Measurements from ENCODE around the gene TMEM240.
"Not testable (repeated sequence)": the region's sequence is repeated elsewhere in the genome, so short reads cannot be mapped to it uniquely, and the experiment has no call there.

The TMEM240 gene

DNA sequence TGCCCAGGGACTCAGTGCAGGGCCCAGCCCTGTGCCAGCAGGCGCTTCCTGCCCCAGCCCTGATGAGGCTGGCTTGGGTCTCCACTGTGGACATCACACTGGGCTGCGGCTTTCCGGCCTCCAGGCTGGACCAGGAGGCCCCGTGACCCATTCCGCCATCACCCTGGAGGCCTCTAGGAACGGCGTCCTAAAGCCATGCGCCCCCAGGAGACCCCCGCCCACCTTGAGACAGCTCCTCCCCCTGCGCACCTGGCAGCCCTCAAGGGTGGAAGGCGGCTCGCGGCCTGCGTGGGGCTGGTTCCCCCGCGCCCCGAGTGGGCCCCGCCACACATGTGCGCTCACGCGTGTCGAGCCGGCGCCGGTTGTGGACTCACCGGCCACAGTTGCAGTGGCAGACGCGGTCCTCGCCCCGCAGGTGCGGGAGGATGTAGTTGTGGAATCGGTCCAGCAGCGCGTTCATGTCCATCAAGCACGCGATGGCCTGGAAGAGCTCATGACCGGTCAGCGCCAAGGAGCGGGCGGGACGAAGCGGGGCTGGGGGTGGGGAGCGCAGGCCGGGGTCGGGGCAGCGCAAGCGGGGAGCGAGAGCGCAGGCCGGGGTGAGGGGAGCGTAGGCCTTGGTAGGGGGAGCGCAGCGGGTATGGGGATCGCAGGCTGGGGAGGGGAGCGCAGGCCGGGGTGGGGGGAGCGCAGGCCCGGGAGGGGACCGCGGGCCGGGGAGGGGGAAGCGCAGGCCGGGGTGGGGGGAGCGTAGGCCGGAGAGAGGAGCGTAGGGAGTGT lies 924 bp downstream of the TMEM240 start:
- DNase-seq: no peak

- no peak for DNase-seq
Measured at GRCh38 chr1:1538989-1539309, 1.5 kb downstream of the TMEM240 start.

GRCh38 chr1:1538334-1538733 lies 2.1 kb downstream of the TMEM240 start:
- no peak for DNase-seq

DNA sequence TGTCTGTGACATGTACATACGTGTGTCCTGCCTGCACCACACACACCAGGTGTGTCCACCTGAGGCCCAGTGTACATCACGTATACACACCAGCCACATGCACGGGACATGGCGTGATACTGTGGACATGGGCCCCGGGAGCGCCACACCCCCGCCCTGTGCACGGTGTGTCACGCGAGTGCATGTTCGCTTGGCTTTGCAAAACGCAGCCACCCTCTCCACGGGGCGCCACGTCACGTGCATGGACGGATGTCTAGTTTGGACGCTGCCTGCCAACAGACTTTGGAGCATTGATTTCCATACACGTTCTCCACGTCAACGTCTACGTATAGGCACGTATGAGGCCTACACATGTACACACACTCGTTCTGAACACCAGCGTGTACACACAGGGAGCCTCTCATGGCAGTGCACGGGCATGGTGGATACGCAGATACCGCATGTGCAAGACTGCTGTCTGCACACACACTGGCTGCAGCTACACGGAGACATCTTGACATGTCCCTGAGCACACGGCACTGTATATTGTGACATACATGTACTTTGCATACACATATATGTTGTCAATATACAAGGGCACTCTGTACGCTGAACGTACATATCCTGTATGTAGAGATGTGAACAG lies 2.7 kb downstream of the TMEM240 start:
- no peak for DNase-seq

- no peak for DNase-seq
Measured at GRCh38 chr1:1536938-1537546, 3.4 kb downstream of the TMEM240 start.

DNA sequence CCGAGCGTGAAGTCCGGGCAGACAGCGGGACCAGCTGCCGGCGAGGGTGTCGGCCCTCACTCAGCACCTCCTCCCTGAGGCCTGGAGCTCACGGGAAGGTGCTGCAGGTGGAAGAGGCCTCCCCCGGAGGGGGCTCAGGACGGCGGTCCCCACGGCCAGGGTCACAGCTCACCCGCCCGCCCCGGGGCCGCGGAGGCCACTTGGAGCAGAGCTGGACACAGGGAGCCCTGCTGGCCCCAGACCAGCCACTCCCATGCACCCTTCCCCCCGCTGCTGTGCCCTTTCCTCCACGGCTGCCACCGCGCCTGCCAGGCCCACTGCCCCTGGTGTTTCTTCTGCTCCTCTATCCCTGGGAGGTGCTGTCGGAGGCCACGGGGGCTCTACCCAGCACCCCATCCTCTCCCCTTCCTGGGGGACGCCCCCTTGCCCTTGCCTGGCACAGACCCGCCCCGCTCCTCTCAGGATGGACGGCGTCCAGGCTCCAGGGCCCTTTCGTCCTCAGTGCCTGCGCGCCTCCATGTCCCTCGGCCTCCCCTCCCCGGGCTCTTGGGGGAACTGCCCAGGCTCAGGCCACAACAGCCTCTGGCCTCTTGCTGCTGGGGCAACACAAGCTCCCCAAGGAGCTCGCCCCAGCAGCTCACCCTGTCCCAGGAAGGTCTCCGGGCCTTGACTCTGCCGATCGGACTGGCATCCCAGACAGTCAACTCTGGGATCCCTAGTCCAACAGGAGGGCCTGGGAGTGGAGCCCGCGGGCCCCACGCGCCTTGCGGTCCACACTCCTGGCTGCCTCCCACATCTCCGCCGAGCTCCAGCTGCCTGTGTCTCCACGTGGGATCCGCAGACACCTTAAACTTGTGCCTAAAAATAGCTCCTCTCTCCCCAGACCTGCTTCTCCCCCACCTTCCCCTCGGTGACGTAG lies 4.1 kb downstream of the TMEM240 start:
- no peak for DNase-seq

GRCh38 chr1:1535201-1536018 lies 5.0 kb downstream of the TMEM240 start:
- no peak for DNase-seq

GRCh38 chr1:1534401-1535154 lies 5.8 kb downstream of the TMEM240 start:
- no peak for DNase-seq

DNA sequence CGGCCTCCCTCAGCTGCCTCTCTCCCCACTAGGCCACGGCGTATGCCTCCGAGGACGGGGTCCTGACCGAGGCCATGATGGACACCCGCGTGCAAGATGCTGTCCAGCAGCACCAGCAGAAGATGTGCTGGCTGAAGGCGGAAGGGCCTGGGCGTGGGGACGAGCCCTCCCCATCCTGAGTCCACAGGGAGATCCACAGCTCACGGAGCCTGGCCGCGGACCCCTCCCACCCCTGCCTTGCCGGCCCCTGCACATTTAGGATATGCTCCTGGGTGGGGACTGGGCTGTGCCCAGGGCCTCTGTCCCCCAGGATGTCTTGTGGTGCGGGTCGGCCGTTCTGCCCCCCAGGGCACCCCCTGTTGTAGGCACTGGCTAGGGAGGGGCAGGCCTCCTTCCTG lies 6.5 kb downstream of the TMEM240 start:
- not testable (repeated sequence) for DNase-seq

DNA sequence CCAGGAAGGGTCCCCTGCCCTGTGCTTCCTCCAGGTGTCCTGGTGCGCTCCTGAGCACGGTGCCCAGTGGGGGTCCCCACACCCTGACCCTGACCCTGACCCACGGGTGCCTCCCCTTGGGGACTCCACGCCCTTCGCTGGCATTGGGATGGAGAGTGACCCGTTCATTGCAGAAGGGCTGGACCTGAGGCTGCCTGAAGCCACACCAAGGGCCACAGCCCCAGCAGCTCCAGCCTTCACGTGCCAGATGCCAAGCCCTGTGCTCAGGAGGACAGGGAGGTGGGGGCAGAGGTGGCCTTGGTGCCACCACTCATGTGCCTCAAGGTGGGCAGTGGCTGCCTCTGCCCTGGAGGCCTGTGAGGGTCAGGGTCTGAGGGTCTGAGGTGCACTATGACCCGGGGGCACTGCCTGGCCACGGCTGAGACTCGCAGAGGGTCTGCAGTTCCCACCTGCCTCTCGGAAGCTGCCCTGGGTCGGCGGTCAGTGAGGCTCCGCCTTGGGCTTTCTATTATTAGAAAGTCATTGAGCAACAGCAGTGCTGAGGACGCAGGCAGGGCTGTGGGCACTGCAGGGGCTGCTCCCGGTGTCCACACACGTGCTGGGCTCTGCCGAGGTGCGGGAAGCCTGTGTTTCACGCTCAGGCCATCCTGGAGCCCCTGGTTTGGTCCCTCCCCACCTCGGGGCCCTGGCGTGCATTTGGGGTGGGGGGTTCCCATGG lies 7.1 kb downstream of the TMEM240 start:
- DNase-seq: not testable (repeated sequence)

DNA sequence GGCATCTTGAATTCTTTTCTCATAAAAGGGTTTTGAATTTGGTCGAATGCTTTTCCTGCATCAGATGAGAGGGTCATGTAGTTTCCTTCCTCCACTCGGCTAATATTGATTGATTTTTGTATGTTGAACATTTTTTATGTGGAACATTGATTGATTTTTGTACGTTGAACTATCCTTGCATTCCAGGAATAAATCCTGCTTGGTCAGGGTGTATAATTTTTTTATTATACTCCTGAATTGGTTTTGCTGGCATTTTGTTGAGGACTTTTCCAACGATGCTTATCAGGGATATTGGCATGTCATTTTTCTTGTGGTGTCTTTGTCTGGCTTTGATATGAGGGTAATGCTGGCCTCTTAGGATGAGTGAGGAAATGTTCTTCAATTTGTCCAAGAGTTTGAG lies 8.5 kb downstream of the TMEM240 start:
- no peak for DNase-seq

DNA sequence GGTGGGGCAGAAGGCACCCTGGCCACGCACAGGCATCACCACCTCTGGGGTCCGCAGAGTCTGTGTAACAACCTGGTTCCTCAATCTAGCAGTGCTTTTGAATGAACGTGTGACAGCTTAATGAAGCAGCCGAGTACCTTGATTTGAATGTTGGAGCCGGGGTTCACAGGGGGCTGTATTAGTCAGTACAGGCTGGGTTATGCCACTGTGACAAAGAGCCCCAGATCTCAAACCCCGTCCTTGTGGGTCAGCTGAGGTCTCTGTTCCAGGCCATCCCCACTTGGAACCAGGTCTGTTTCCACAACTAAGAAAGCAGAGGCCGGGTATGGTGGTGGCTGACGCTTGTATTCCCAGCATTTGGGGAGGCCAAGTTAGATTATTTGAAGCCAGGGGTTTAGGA lies 10.5 kb downstream of the TMEM240 start:
- no peak for DNase-seq

DNA sequence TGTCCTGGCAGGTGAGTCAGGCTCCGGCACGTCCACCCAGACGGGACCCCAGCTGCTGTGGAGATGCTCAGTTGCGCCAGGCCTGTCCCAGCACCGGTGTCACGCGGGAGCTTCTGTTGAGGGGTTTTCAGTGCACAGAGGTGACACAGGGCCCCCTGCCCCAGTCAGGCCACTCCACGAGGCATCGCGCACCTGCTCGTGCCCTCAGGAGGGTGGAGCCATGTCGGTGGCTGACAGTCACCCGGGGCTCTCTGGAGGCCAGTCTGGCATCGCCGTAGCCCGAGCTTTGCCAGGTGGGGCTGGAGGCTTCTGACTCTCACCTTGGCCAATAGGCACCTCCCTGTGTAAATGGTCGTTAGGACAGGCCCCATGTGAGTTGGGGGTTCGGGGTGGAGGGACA lies 11.1 kb downstream of the TMEM240 start:
- no peak for DNase-seq

DNA sequence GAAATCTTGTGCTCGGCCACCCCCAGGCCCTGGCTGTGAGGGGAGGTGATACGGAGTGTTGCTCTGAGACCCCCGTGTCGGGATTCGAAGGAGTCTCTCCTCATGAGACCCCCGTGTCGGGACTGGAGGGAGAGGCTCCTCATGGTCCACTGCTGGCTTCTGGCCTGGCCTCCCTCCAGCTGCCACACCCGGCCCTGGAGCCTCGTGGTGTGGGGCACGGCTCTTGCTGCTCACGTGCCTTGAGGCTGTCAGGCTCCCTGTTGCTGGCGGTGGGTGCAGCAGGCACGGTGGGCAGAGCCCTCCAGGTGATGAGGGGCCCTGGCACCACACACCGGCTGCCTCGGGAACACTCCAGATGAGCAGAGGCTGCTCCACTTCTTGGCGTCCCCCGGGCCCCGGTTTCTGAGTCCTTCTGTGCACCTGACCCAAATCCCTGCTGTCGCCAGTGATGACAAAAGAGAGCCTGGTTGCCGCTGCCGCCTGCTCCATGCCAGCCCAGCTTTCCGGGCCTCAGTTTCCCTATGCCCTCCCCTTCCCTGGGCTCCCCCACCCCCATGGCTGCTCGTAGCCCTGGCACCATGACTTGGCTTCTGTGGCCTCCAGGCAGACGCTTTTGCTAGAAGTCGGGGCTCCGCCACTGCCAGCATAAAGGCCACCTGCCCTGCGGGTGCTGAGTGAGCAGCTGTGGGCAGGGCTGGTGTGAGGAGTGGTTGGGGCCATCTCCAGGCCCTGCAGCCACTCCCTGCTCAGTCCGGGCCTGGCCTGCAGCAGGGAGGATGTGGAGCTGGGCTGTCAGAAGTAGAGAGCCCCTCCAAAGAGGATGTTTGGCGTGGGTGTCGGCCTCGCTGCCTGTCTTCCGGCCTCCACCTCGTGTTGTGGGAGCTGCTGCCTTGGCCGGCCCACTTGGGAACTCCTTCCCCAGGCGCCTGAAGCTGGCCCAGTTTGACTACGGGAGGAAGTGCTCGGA lies 11.8 kb downstream of the TMEM240 start:
- DNase-seq: no peak

DNA sequence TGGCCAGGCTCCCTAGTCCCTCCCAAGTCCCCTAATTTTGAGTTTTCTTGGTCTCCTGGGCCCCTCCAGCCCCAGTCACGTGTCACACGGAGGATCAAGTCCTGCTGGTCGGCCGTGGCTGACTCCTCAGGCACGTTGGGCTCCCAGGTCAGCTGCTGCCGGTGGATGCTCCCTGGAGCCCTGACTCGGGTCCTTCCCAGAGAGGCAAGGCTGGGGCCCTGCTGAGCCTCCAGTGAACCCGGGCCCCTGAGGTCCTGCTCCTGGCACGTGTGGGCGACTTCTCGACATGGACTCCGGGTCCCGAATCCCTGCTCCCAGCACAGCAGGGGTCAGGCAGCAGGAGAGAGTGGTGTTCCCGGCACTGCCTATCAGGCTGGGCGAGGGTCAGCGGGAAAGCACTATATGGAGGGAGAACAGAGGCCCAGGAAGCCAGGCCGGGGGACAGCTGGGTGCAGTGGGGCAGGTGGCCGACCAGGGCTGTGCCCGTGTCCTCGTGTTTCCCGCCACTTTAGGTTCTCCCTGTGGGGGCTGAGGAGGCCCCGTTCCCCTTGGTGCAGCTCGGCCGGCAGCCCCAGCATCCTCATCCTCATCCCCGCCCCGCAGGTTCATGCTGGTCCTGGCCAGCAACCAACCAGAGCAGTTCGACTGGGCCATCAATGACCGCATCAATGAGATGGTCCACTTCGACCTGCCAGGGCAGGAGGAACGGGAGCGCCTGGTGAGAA lies 13.2 kb downstream of the TMEM240 start:
- no peak for DNase-seq

DNA sequence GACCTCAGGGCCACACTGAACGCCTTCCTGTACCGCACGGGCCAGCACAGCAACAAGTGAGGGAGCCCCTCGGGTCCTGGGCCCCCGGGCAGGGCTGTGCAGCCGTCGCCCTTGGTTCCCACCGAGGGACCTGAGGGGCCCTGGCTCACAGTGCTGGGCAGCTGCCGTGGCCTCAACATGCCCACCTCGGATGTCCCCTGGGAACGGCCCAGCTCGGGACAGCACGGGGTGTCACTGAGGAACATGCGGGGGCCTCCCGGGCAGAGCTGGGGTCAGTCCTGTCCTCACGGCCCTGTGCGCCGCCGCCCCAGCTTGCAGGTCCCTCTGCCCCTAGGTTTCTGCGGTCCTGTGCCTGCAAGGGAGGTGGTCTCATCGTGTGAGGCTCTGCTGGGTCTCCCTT lies 13.9 kb downstream of the TMEM240 start:
- not testable (repeated sequence) for DNase-seq

DNA sequence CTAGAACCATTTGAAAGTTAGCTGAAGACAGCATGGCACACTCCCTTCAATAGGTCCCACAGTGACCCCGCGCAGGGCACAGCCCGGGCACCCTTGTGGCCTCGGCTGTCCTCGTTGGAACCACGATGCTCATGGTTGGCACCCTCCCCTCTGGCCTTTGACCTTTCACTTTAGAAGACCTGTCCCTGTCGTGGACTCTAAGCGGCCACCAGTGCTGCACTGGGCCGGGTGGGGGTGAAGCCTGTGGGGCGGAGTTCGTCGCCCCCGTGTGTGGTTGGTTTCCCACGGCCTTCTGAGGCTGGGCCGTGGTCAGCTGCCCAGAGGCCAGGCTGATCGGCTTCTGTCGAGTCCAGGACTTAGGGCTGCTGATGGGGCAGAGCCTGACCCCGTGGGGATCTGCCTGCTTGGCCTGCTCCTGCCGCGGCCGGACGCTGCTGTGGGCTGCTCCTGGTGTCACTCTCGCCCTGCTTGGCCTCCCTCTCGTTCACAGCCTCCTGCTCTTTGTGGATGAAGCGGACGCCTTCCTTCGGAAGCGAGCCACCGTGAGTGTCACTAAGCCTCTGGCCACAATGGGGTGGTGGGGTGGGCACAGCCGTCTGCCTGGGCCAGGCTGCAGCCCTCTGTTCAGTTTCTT lies 15.6 kb downstream of the TMEM240 start:
- DNase-seq: not testable (repeated sequence)

DNA sequence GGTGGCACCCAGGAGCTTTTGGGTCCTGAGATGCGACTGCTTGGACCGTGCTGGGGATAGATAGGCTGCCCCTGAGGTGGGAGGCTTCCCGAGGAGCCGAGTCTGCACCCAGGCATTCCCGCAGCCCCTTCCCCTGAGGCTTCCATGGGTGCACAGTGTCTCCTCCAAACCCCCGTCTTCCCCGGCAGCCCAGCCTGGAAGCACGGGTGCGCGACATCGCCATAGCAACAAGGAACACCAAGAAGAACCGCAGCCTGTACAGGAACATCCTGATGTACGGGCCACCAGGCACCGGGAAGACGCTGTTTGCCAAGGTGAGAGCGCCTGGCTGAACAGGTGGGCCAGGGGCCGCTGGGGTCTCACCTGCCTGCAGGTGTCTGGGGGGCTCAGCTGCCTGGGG lies 16.8 kb downstream of the TMEM240 start:
- DNase-seq: not testable (repeated sequence)
